CD4-positive, alpha-beta T cell treated with Interleukin-17A for 4 hours (primary cell): Measurements from ENCODE around the gene POLR3C.

Experiments
- DNase-seq: peaks from one replicate; pipeline ENCODE4 v3.0.0-alpha.2; 2020; ENCODE audit warnings: mixed read lengths

The POLR3C gene

GRCh38 chr1:145877923-145878486, 54.0 kb downstream of the POLR3C start:
- no peak for DNase-seq

GRCh38 chr1:145878724-145879123, 54.7 kb downstream of the POLR3C start:
- DNase-seq = no peak

- DNase-seq = no peak
Measured at GRCh38 chr1:145879775-145880174, 55.8 kb downstream of the POLR3C start.

GRCh38 chr1:145884675-145885074, 60.7 kb downstream of the POLR3C start:
- DNase-seq = no peak

- DNase-seq = peak; percentile 93
Measured at GRCh38 chr1:145885738-145886287, 61.8 kb downstream of the POLR3C start, which contains the start of gene ANKRD35. TSS of gene ANKRD35 (minus strand) at chr1:145885866. CDS start at chr1:145885758, 108 bp downstream.

GRCh38 chr1:145886390-145886789, 62.4 kb downstream of the POLR3C start:
- no peak for DNase-seq

GRCh38 chr1:145886816-145887215, 62.8 kb downstream of the POLR3C start:
- no peak for DNase-seq

GRCh38 chr1:145887631-145888030, 63.6 kb downstream of the POLR3C start:
- no peak for DNase-seq

- DNase-seq = no peak
Measured at GRCh38 chr1:145889722-145890121, 65.7 kb downstream of the POLR3C start.

- no peak for DNase-seq
Measured at GRCh38 chr1:145891143-145891542, 67.1 kb downstream of the POLR3C start.

- DNase-seq = peak; percentile 69
Measured at GRCh38 chr1:145891587-145892485, 67.8 kb downstream of the POLR3C start.

GRCh38 chr1:145892486-145893087, 68.6 kb downstream of the POLR3C start:
- no peak for DNase-seq

- DNase-seq = no peak
Measured at GRCh38 chr1:145893306-145894055, 69.5 kb downstream of the POLR3C start.
